ENCODE measurements around the gene GRHL1.

DNA sequence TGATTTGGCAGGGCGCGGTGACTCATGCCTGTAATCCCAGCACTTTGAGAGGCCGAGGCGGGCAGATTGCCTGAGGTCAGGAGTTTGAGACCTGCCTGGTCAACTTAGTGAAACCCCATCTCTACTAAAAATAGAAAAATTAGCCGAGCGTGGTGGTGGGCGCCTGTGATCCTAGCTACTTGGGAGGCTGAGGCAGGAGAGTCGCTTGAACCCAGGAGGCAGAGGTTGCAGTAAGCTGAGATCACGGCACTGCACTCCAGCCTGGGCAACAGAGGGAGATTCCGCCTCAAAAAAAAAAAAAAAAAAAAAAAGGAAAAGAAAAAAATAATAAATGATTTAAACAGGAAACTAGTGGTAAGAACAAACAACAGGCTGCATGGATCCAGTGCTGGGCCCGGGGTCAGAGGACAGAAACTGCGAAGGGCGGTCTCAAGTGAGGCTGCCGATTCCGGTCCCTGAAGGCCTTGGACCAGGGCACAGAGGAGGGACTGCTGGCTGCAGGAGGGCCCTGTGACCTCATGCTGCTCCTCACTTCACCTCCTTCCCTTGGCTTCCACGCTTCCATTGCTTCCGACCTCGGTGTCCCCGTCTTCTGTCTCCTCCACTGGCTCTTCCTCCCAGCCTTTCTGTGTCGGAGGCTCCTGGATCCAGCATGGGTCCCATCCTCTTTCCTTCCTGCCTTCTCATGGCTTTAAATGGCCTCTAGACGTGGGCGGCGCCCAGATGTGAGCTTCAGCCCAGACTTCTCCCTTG, 2.1 kb upstream of the GRHL1 start:
- TF ChIP-seq, protein P1, sequence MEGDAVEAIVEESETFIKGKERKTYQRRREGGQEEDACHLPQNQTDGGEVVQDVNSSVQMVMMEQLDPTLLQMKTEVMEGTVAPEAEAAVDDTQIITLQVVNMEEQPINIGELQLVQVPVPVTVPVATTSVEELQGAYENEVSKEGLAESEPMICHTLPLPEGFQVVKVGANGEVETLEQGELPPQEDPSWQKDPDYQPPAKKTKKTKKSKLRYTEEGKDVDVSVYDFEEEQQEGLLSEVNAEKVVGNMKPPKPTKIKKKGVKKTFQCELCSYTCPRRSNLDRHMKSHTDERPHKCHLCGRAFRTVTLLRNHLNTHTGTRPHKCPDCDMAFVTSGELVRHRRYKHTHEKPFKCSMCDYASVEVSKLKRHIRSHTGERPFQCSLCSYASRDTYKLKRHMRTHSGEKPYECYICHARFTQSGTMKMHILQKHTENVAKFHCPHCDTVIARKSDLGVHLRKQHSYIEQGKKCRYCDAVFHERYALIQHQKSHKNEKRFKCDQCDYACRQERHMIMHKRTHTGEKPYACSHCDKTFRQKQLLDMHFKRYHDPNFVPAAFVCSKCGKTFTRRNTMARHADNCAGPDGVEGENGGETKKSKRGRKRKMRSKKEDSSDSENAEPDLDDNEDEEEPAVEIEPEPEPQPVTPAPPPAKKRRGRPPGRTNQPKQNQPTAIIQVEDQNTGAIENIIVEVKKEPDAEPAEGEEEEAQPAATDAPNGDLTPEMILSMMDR (IDR thresholded peaks at IDR 0.05) = no peak
- TF ChIP-seq POLR2AphosphoS5 (IDR thresholded peaks at IDR 0.05) = no peak

All from suprapubic skin (tissue), 3 donors.